ENCODE measurements around the gene SOX8.
"Not testable (repeated sequence)": the region's sequence is repeated elsewhere in the genome, so short reads cannot be mapped to it uniquely, and the experiment has no call there.

SOX8 gene

DNA sequence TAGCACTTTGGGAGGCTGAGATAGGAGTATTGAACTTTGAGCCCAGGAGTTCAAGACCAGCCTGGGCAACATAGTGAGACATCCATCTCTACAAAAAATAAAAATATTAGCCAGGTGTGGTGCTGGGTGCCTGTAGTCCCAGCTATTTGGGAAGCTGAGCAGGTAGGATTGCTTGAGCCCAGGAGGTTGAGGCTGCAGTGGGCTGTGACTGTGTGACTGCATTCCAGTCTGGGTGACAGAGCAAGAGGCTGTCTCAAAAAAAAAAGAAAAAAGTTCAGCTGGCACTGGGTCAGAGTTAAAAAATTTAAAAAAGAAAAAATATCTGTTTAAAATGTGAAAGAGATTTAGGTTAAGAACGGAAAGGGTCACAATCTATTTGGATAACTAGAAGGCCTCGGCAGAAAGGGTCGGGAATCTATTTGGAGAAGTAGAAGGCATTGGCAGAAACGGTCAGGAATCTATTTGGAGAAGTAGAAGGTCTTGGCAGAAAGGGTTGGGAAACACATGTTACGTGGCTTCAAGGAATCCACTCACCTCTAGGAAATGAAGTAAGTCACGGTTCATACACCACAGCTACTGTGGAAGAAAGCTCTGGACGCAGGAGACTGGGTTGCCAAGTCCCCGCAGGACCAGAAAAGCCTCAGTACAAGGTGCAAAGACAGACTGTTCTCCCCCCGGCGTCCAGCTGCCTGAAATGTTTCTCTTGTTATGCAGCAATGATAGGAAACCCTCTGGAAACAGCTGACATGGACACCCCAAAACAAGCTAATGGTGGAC, 36.1 kb upstream of the SOX8 start:
- H3K9me3 ChIP-seq (ENCODE audit: control insufficient read depth, low read length) = peaks cover 7% of the 10 kb centered on the region
- H3K4me3 ChIP-seq (ENCODE audit: low read length) = no peak overlapping the region
- H3K9ac ChIP-seq (ENCODE audit: low read length) = no peak overlapping the region
- H3K36me3 ChIP-seq (ENCODE audit: control insufficient read depth, insufficient read depth, low read length) = no peaks in the 10 kb centered on the region
- no peaks in the 10 kb centered on the region for H3K27me3 ChIP-seq (ENCODE audit: control insufficient read depth, insufficient read depth, low read length)
- H3K4me1 ChIP-seq (ENCODE audit: control insufficient read depth, insufficient read depth, low read length) = no peaks in the 10 kb centered on the region

DNA sequence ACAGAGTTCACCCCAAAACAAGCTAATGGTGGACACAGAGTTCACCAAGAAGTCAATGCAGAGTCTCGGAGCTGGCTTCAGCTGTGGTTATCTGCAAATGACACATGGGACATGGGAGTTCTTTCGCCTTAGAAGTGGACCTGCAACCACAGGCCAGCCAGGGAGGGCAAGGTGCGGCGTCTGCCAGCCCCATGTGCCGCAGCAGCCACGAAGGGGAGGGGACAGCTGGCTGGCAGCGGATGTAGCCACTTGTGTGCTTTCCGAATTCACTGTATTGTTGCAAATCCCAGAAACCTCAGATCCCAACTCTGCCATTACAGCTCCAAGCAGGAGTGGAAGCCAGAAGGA, 35.5 kb upstream of the SOX8 start:
- H3K4me1 ChIP-seq (ENCODE audit: control insufficient read depth, insufficient read depth, low read length) = no peaks in the 10 kb centered on the region
- no peaks in the 10 kb centered on the region for H3K27me3 ChIP-seq (ENCODE audit: control insufficient read depth, insufficient read depth, low read length)
- H3K4me3 ChIP-seq (ENCODE audit: low read length) = no peak overlapping the region
- H3K36me3 ChIP-seq (ENCODE audit: control insufficient read depth, insufficient read depth, low read length) = no peaks in the 10 kb centered on the region
- H3K9ac ChIP-seq (ENCODE audit: low read length) = no peak overlapping the region
- H3K9me3 ChIP-seq (ENCODE audit: control insufficient read depth, low read length) = peaks cover 7% of the 10 kb centered on the region

- Histone ChIP-seq H3K9me3 (ENCODE audit: control insufficient read depth, low read length) (peaks cover 2% of the 10 kb centered on the region), H3K27me3 (ENCODE audit: control insufficient read depth, insufficient read depth, low read length) (no peaks in the 10 kb centered on the region), H3K36me3 (ENCODE audit: control insufficient read depth, insufficient read depth, low read length) (no peaks in the 10 kb centered on the region), H3K9ac (ENCODE audit: low read length) (no peak overlapping the region), H3K4me3 (ENCODE audit: low read length) (no peak overlapping the region), H3K4me1 (ENCODE audit: control insufficient read depth, insufficient read depth, low read length) (no peaks in the 10 kb centered on the region)
Measured at GRCh38 chr16:947255-947921, 34.2 kb upstream of the SOX8 start.

DNA sequence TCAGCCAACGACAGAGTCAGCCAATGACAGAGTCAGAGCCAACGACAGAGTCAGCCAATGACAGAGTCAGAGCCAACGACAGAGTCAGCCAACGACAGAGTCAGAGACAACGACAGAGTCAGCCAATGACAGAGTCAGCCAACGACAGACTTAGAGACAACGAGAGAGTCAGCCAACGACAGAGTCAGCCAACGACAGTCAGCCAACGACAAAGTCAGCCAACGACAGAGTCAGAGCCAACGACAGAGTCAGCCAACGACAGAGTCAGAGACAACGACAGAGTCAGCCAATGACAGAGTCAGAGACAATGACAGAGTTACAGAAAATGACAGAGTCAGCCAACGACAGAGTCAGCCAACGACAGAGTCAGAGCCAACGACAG, 33.7 kb upstream of the SOX8 start:
- not testable (repeated sequence) for H3K4me3 ChIP-seq (ENCODE audit: low read length); H3K9me3 ChIP-seq (ENCODE audit: control insufficient read depth, low read length); H3K4me1 ChIP-seq (ENCODE audit: control insufficient read depth, insufficient read depth, low read length); H3K27me3 ChIP-seq (ENCODE audit: control insufficient read depth, insufficient read depth, low read length); H3K9ac ChIP-seq (ENCODE audit: low read length); H3K36me3 ChIP-seq (ENCODE audit: control insufficient read depth, insufficient read depth, low read length)

- not testable (repeated sequence) for H3K27me3 ChIP-seq (ENCODE audit: control insufficient read depth, insufficient read depth, low read length); H3K4me1 ChIP-seq (ENCODE audit: control insufficient read depth, insufficient read depth, low read length); H3K4me3 ChIP-seq (ENCODE audit: low read length); H3K36me3 ChIP-seq (ENCODE audit: control insufficient read depth, insufficient read depth, low read length); H3K9ac ChIP-seq (ENCODE audit: low read length); H3K9me3 ChIP-seq (ENCODE audit: control insufficient read depth, low read length)
Measured at GRCh38 chr16:948767-949166, 32.8 kb upstream of the SOX8 start.

DNA sequence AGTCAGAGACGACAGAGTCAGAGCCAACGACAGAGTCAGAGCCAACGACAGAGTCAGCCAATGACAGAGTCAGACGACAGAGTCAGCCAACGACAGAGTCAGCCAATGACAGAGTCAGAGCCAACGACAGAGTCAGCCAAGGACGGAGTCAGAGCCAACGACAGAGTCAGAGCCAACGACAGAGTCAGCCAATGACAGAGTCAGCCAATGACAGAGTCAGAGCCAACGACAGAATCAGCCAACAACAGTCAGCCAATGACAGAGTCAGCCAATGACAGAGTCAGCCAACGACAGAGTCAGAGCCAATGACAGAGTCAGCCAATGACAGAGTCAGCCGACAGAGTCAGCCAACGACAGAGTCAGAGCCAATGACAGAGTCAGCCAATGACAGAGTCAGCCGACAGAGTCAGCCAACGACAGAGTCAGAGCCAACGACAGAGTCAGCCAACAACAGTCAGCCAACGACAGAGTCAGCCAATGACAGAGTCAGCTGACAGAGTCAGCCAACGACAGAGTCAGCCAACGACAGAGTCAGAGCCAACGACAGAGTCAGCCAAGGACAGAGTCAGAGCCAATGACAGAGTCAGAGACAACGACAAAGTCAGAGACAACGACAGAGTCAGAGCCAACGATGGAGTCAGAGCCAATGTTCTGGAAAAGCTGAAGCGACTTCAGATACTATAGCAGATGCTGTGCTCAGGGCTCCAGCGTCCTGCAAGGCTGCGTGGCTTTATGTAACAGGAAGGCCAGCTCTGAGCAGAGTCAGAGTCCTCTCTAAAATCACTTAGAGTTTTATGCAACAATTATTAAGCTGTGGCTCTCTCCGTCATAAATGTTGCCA, 30.6 kb upstream of the SOX8 start:
- not testable (repeated sequence) for H3K4me3 ChIP-seq (ENCODE audit: low read length)

DNA sequence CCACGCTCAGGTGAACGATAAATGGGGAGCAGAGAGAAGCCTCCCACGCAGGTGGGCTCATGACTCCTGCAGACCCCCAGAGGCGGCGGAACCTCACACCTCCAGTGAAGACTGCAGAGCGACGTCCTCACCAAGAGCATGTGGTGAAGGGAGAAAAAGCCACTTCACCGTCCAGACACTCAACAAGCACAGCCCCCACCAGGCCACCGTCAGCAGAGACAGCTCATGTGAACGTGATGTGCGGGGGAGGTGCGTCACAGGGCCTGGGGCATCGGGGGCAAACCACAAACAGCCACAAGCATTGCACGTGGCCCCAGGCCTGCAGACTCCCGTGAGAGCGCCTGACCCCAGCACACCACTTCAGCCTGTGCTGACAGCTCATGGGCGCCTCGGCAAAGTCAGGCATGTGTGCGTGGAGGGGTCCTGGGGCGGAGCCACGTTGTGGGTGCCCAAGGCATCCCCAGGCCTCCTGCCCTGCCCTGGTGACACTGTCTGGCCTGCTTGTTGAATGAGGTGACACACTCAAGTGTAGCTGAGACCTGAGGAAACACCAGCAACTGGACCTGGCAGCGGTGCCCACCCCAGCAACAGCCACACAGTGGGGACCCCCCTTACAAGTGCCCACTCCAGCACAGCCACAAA, 29.8 kb upstream of the SOX8 start:
- Histone ChIP-seq H3K27me3 (ENCODE audit: control insufficient read depth, insufficient read depth, low read length) (no peaks in the 10 kb centered on the region), H3K4me3 (ENCODE audit: low read length) (no peak overlapping the region), H3K9me3 (ENCODE audit: control insufficient read depth, low read length) (no peaks in the 10 kb centered on the region), H3K36me3 (ENCODE audit: control insufficient read depth, insufficient read depth, low read length) (no peaks in the 10 kb centered on the region), H3K4me1 (ENCODE audit: control insufficient read depth, insufficient read depth, low read length) (no peaks in the 10 kb centered on the region), H3K9ac (ENCODE audit: low read length) (no peak overlapping the region)

More for the DNA sequence above, 30.6 kb upstream of the SOX8 start:
- not testable (repeated sequence) for H3K9ac ChIP-seq (ENCODE audit: low read length); H3K9me3 ChIP-seq (ENCODE audit: control insufficient read depth, low read length); H3K36me3 ChIP-seq (ENCODE audit: control insufficient read depth, insufficient read depth, low read length); H3K27me3 ChIP-seq (ENCODE audit: control insufficient read depth, insufficient read depth, low read length); H3K4me1 ChIP-seq (ENCODE audit: control insufficient read depth, insufficient read depth, low read length)

GRCh38 chr16:952321-952720, 29.2 kb upstream of the SOX8 start:
- Histone ChIP-seq H3K4me1 (ENCODE audit: control insufficient read depth, insufficient read depth, low read length) (no peaks in the 10 kb centered on the region), H3K36me3 (ENCODE audit: control insufficient read depth, insufficient read depth, low read length) (no peaks in the 10 kb centered on the region), H3K27me3 (ENCODE audit: control insufficient read depth, insufficient read depth, low read length) (no peaks in the 10 kb centered on the region), H3K9ac (ENCODE audit: low read length) (no peak overlapping the region), H3K4me3 (ENCODE audit: low read length) (no peak overlapping the region), H3K9me3 (ENCODE audit: control insufficient read depth, low read length) (no peaks in the 10 kb centered on the region)

GRCh38 chr16:953818-954217, 27.8 kb upstream of the SOX8 start:
- H3K27me3 ChIP-seq (ENCODE audit: control insufficient read depth, insufficient read depth, low read length); H3K4me3 ChIP-seq (ENCODE audit: low read length); H3K36me3 ChIP-seq (ENCODE audit: control insufficient read depth, insufficient read depth, low read length); H3K9ac ChIP-seq (ENCODE audit: low read length); H3K9me3 ChIP-seq (ENCODE audit: control insufficient read depth, low read length); H3K4me1 ChIP-seq (ENCODE audit: control insufficient read depth, insufficient read depth, low read length): not testable (repeated sequence)

GRCh38 chr16:955766-956165, 25.8 kb upstream of the SOX8 start:
- not testable (repeated sequence) for H3K27me3 ChIP-seq (ENCODE audit: control insufficient read depth, insufficient read depth, low read length); H3K9me3 ChIP-seq (ENCODE audit: control insufficient read depth, low read length); H3K36me3 ChIP-seq (ENCODE audit: control insufficient read depth, insufficient read depth, low read length); H3K9ac ChIP-seq (ENCODE audit: low read length); H3K4me3 ChIP-seq (ENCODE audit: low read length); H3K4me1 ChIP-seq (ENCODE audit: control insufficient read depth, insufficient read depth, low read length)

DNA sequence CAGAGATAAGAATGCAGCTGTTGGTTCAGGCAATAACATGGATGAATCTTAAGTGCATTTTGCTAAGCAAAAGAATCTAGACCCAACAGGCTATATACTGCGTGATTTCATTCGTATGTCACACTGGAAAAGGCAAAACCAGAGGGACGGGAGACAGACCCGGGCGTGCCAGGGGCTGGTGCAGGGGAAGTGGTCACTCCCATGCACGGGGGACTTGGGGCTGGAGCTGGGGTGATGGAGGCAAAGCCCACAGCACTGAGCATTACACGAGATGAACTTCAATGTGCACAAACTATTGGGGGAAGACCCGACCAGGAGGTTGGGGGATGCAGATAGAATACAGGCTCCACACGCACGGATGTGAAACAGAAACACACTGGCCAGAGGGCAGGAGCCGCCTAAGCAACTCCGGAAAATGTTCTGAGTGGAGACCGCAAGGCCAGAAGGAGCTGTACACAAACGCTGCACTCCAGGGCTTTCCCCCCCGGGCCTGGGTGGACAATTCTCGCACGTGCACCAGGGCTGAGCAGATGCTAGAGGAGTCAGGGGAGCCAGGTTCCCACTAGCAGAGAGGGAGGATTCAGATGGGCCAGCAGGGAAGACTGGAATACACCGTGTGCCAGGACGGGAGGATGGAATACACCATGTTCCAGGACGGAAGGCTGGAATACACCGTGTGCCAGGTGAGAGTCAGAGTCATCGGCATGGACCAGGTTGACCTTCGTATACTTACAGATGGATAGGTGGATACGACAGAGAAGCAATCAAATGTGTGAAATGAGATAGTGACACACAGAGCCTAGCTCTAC, 22.1 kb upstream of the SOX8 start:
- H3K9me3 ChIP-seq (ENCODE audit: control insufficient read depth, low read length) = no peaks in the 10 kb centered on the region
- no peak overlapping the region for H3K4me3 ChIP-seq (ENCODE audit: low read length)
- H3K4me1 ChIP-seq (ENCODE audit: control insufficient read depth, insufficient read depth, low read length) = no peaks in the 10 kb centered on the region
- no peaks in the 10 kb centered on the region for H3K36me3 ChIP-seq (ENCODE audit: control insufficient read depth, insufficient read depth, low read length)
- no peaks in the 10 kb centered on the region for H3K27me3 ChIP-seq (ENCODE audit: control insufficient read depth, insufficient read depth, low read length)
- H3K9ac ChIP-seq (ENCODE audit: low read length) = no peak overlapping the region

Data from mucosa of stomach (tissue), 1 donor.